Fibroblast of lung (primary cell): ENCODE measurements around the gene CHGA.

Experiments used
- EZH2 ChIP-seq: IDR thresholded peaks from 2 replicates; pipeline ENCODE4 v1.5.1; 2012; ENCODE audit warnings: low read length, control low read depth, mild to moderate bottlenecking; ENCODE audit errors: missing control alignments
- TF ChIP-seq, protein P1 (sequence below), 2 donors: IDR thresholded peaks in 1 of 2; conservative IDR thresholded peaks in 1 of 2; 1 replicate in 1 of 2; 2 replicates in 1 of 2; pipeline ENCODE4 v1.5.1; 2011 to 2012; ENCODE audit warnings: low read length in 2 of 2, control low read depth in 1 of 2, inconsistent platforms in 1 of 2, low read depth in 1 of 2, mild to moderate bottlenecking in 1 of 2

DNA sequence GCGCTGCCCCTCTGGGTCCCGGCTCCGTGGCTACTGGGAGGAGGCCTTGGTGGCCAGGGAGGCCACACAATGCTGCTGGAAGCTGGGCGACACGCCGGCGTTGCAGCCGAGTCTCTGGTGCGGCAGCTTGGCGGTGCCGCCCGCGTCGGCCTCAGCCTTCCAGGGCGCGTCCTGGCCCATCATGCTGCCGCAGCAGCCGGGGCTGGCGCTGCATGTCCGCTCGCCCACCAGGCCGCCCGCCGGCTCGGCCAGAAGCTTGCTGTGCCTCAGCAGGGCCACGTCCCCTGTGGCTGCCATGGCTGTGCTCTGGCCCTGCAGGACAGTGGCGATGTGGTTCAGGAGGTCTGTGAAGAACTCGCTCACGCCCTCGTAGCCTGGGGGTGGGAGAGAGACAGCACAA is 18.6 kb downstream of the CHGA start:
- TF ChIP-seq, protein P1, sequence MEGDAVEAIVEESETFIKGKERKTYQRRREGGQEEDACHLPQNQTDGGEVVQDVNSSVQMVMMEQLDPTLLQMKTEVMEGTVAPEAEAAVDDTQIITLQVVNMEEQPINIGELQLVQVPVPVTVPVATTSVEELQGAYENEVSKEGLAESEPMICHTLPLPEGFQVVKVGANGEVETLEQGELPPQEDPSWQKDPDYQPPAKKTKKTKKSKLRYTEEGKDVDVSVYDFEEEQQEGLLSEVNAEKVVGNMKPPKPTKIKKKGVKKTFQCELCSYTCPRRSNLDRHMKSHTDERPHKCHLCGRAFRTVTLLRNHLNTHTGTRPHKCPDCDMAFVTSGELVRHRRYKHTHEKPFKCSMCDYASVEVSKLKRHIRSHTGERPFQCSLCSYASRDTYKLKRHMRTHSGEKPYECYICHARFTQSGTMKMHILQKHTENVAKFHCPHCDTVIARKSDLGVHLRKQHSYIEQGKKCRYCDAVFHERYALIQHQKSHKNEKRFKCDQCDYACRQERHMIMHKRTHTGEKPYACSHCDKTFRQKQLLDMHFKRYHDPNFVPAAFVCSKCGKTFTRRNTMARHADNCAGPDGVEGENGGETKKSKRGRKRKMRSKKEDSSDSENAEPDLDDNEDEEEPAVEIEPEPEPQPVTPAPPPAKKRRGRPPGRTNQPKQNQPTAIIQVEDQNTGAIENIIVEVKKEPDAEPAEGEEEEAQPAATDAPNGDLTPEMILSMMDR (conservative IDR thresholded peaks at IDR 0.05 in 1 of 2, IDR thresholded peaks at IDR 0.05 in 1 of 2; ENCODE audit: low read depth in 1 of 2, low read length in 2 of 2) = no peak
- TF ChIP-seq EZH2 = no peak
